ENCODE data around the gene ANKRD61.
"Not testable (repeated sequence)": the region's sequence is repeated elsewhere in the genome, so short reads cannot be mapped to it uniquely, and the experiment has no call there.

Gene ANKRD61

DNA sequence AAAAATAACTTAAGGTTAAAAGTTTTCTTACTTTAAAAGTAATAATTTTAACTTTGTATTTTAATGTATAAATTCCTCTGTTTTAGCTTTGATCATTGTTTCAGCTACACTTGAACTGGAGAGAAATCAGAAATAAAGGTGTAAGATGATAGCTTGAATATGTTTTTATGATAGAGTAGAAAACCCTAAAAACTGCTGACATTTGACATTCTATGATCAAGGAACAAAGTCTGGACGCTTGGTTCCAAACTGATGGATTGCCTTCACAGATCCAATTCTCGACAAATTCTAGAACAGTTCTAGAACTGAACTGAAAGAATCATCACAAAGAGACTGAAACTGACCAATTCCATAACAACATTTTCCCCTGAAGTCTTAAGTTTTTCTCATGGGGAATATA lies at the start of gene ANKRD61:
Gene ANKRD61 (plus strand): TSS at position 389 of the 400 bp plus-strand sequence. CDS start 0 bp downstream, at position 389.
- no peak for DNase-seq

DNA sequence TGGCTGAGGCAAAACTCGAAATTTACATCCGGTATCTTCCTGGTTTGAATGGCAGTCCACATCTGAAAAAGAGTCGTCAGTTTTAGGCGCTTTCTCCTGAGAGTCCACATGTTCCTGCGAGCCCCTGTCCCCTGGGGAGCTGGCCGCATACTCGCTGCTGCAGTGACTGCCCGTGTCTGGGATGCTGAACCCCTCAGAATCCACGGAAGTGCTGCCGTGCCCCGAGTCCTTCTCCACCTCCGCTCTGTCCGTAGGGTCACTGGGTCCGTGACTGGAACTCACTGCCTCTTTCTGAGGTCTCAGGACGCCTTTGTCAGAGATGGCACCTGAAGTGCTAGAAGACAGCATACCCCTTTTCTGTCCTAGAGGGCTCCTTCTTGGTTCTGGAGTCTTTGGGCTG lies 44.1 kb upstream of the ANKRD61 start:
- DNase-seq = not testable (repeated sequence)

DNA sequence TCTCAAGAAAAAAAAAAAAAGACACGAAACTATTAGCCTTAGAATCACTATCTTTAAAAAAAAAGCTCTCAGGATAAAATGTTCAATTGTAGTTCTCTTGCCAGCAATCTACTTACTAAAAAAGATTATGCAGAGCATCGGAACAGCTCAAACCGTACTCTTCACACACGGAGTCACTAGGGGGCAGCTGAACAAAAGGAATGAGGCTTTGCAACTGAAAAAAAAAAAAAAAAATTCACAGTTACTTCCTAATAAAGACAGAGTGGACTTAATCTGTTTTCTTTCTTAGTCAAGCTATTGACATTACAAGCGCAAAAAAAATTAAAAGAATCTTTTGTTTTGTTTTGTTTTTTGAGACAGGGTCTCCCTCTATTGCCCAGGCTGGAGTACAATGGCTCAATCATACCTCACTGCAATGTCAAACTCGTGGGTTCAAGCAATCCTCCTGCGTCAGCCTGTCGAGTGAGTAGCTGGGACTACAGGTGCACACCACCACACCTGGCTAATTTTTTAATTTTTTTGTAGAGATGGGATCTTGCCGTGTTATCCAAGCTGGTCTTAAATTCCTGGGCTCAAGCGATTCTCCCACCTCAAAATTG lies 33.9 kb upstream of the ANKRD61 start:
- DNase-seq = peak; percentile 65

DNA sequence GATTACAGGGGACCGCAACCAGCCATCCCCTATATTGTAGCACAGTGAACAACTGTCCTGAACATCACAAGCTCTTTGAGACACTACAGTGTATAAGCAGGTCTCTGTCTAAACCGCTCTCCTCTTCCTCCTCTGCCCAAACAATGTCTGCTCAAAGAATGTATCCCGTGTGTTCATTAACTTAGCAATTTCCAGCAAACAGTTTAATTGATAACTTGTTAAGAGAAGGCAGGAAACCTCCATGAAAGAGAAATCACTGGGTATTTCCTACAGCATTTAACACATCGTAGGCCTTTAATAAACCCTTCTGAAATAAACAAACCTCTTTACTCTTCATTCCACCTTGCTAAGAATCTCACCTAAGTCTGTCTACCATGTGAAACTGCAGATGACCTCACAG lies 23.8 kb upstream of the ANKRD61 start:
- no peak for DNase-seq

DNA sequence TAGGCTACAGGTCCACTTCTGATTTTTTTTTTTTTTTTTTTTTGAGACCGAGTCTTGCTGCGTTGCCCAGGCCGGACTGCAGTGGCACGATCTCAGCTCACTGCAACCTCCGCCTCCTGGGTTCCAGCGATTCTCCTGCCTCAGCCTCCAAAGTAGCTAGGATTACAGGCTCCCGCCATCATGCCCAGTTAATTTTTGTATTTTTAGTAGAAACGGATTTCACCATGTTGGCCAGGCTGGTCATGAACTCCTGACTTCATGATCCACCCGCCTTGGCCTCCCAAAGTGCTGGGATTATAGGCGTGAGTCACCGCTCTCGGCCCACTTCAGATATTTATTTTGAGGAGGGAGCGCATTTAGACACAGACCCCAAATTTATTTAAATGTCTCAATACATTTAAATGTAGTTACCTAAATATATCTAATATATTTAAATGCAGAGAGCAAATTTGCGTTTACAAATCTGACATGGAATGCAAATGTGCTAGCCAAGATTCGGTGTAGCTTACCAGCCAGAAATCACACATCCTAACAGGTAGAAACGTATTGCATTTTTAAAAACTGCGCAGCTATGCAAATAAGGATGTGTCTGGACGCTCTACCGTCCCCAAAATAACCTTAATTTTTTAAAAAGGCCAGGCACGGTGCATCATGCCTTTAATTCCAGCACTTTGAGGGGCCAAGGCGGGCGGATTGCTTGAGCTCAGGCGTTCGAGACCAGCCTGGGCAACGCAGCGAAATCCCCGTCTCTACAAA lies 23.2 kb upstream of the ANKRD61 start:
- DNase-seq = not testable (repeated sequence)

DNA sequence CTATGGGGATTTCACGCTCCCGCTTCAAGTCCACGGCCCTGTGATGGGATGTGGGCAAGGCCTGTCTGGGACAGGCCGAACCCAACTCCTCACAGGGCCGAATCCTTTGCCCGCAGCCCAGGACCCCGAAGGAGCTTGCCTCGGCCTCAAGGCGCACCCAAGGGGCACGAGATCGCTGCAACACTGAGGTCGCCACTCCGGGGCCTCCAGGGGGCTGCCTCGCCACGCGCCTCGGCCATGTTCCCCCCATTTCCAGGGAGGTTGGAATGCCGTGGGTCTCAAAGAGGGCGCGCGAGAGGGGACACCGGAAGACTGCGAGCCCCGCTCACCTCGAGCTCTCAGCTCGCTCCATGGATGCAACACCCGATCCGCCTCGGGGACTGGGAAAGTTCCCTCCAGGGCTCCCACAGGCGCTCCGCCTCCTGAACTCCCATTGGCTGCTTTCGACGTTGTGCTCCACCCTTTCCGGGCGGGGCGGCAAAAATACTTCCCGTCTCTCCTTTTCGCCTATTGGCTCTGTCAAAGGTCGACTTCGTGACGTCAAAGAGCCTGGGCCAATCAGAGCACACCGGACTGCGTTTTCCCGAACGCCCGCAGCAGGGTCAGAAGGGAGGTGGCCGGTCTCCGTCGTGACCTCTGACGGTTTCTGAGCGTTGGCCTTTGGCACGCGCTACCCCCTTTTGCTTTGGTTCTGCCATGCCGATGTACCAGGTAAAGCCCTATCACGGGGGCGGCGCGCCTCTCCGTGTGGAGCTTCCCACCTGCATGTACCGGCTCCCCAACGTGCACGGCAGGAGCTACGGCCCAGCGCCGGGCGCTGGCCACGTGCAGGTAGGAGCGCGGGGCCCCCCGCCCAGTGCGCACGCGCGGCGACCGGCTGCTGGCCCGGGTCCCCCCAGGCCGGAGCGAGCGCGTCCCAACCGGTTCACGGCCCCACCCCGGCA lies 22.2 kb upstream of the ANKRD61 start, which contains the start of the genes AIMP2 and PMS2:
Gene AIMP2 (plus strand): TSS at position 605 of the 944 bp plus-strand sequence. CDS start 92 bp downstream, at position 697.
Gene PMS2 (minus strand): TSS at position 382 of the 944 bp plus-strand sequence. CDS start 30 bp downstream, at position 352.
- peak; percentile 96 for DNase-seq

DNA sequence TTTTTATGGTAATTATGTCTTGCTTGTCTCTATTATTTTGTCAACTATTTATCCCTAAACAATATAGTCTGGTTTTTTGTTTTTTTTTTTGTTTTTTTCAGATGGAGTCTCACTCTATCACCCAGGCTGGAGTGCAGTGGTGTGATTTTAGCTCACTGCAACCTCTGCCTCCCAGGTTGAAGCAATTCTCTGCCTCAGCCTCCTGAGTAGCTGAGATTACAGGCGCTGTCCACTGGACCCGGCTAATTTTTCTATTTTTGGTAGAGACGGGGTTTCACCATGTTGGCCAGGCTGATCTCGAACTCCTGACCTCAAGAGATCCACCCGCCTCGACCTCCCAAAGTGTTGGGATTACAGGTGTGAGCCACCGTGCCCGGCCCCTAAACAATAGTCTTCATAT lies 20.8 kb upstream of the ANKRD61 start:
- not testable (repeated sequence) for DNase-seq

DNA sequence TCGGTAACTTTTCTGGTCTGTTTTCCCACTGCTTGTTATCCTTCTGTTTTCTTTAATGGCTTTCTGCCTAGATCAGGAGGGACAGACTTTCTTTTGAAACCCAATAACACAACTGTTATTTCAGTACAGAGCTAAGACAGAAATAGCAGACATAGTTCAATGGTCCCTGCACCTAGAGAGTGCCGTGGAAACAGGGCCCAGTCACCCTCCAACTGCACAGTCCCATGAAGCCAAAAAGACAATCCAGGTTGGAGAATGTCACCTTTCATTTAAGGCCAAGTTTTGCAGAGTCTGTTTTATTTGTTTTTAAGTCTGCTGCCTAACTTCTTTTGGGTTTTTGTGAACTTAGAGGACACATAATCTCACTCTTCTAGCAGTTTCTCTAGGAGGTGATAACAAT lies 19.6 kb upstream of the ANKRD61 start:
- DNase-seq = no peak

DNA sequence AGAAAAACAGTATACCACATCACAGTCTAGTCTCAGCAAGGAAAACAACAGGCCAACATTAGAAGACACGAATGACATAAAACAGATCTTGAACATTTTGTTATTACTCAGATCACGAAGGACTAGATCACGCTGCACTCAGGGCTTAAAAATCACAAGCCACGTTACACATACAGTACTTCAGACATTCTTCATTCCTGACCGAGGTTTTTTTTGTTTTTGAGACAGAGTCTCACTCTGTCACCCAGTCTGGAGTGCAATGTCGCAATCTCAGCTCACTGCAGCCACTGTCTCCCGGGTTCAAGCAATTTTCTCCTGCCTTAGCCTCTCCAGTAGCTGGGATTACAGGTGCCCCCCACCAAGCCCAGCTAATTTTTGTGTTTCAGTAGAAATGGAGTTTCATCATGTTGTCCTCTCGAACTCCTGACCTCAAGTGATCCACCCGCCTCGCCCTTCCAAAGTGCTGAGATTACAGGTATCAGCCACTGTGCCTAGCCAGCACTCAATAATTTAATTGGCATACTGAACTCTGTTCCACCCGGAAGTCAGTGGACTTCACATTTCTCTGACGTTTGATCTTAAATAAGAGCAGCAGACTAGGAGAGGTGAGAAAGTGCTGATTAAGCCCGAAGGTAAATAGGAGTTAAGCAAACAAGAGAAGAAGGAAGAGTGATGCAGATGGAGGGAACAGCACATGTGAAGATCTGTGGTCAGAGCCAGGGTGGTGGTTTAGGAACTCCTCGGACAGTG lies 18.6 kb upstream of the ANKRD61 start:
- DNase-seq = no peak

DNA sequence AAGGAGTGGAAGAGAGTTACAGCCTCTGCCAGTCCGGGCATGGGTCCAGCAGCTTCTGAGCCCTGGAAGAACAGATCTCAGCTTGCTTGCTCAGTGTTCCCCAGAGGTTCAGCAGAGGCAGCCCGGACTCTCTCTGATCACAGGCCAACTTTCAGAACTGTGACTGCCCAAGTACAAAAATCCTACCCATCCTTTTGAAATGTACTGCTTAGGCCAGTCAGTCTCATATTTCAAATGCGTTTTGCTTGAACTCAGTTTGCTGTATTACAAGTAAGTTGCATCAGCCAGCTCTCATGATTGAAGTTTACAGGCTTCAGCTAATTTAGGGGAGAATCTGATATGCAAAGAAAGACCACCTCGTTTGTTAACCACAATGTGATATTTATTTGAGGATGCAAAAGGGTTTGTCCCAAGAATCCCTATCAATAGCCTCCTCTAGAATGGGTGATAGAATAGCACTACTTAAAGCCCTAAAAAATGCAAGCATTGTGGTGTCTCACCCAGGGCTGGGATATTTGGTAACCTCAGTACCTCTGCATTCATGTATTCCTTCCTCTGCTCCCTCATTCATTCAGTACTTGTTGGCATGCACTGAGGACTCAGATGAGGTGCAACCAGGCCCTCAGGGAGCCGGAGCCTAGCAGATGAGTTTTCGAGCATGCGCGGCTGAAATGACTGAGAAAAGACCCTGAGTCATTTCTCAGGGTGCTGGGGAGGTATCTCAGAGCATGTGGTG lies 15.1 kb upstream of the ANKRD61 start:
- DNase-seq = no peak

DNA sequence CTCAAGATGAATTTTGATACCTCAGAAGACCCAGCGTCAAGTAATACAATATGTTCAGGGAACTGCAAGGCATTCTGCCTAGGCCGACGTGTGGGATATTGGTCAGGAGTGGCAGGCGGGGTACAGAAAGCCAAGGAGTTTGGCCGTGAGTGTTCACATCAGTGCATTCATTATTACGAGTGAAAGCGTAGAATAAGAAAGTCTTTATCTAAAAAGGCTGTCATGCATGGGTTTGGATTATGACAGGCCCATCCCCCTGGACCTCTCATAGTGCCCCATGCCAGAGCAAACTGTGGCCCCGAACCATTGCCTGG lies 14.6 kb upstream of the ANKRD61 start:
- DNase-seq = no peak

DNA sequence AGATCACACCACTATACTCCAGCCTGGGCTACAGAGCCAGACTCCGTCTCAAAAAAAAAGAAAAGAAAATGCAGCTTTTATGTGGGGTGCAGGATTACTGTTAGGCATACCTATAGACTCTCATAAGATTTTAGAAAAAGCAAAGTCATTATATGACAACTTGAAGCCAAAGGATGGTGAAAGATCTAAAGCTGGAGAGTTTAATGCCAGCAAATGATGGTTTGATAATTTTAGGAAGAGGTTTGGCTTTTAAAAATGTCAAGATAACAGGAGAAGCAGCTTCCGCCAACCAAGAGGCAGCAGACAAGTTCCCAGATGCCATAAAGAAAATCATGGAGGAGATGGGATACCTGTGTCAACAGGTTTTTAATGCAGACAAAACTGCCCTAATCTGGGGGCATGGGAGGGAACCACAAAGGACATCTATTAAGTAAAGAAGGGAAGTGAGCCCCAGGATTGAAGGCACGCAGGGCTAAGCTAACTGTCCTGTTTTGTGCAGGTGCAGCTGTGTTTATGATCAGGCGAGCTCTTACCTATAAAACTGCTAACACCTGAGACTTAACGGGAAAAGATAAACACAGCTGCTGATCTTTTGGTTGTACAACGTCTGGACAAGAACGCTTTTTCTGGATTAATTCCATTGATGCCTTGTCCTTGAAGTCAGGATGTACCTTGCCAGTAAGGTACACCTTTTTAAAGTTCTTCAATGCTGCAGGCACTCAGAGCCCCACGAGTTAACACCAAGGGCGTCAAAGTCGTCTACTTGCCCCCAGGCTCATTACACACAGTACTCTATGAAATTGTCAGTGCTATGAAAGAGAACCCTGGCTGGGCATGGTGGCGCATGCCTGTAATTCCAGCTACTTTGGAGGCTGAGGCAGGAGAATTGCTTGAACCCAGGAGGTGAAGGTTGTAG lies 10.5 kb upstream of the ANKRD61 start:
- DNase-seq = no peak

DNA sequence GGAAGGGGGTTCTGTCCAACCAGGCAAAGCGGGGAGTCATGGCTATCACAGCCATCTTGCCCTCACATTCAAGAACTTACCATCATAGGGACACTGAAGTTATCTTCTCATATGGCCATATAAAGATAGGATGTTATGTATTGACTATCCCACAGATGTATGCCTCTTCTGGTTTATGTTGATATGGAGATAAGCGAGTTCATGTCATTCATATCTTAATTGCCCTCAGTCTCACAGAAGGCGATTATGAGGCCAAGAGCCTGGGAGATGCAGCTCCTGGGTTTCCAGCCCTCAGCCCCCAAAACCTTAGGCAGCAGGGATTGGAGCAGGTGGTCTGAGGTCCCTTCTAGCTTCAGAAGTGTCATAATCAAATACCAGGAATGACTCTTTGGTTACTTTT lies 8.5 kb upstream of the ANKRD61 start:
- DNase-seq = no peak

DNA sequence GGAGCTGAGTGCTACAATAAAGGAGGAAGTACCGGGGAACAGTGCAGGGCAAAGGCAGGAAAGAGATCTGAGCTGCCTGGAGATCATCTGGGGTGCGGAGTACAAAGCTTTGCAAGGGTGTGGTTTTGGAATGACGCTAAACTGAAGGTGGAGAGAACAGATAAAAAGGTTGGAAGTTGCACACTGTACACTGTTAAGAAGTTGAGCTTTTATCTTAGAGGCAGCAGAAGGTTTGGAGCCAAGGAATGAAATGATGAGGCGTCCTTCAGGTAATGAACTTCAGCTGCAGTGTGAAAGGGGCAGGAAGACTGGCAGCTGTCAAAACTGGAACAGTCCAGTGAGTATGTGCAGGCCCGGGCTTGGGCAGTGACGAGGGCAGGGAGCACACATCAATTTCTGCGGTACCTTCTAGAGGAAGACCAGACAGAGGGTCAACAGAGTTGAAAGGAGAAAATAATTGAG lies 7.2 kb upstream of the ANKRD61 start:
- no peak for DNase-seq

DNA sequence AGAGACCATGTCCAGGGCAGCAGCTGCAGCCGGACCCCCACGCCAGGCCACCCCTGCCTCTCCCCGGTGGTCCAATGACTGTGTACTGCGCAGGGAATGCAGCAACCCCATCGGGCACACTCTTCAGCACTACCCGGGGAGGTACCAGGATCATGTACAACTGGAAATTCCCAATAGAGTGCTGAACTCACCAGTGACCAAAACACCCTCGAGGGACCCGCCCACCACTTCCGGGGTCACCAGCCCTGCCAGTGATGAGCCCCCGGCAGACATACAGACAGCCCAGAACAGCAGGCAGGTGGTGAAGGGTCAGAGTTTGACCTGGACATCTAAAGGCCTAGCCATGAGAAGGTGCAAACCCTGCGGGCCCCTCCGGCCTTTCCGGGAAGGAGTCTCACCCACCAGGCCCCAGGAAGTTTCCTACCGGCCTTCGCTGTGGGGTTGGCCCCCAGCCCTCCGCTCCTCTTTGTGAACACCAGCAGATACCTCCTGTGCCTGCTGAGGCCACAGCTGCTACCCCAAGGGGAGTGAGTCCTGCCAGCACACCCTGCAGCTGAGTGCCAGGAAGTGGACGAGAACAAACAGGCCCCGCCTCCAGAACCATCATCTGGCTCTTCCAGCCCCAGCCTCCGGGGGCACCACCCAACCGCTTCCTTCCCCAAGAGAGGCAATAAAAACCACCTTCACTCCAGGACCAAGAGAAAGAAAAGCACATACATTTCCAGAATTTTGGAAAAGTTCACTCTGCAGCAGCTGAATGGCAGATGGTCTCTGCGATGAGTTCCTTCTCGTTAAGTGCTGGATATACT lies 5.0 kb upstream of the ANKRD61 start:
- peak; percentile 84 for DNase-seq

DNA sequence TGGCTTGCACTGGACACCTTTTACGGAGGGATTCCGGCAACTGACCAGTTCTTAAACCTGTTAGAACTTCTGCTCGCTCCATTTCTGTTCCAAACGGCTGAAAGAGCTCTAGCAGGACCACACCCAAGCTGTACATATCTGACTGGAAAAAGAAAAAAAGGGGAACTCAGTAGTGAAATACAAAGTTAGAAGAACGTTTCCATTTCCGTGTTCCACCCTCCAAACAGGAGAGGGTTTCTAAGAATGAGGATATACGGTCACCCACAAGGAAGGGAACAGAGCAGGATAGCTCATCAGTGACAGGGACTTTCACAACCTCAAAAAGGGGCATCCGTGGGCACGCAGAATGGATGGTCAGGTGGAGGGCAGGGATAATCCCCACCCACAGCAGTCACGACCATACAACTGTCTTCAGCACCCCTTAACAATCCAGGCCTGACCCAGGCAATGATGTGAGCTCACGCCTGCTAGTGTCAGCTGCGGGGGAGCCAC lies 4.3 kb upstream of the ANKRD61 start:
- no peak for DNase-seq

DNA sequence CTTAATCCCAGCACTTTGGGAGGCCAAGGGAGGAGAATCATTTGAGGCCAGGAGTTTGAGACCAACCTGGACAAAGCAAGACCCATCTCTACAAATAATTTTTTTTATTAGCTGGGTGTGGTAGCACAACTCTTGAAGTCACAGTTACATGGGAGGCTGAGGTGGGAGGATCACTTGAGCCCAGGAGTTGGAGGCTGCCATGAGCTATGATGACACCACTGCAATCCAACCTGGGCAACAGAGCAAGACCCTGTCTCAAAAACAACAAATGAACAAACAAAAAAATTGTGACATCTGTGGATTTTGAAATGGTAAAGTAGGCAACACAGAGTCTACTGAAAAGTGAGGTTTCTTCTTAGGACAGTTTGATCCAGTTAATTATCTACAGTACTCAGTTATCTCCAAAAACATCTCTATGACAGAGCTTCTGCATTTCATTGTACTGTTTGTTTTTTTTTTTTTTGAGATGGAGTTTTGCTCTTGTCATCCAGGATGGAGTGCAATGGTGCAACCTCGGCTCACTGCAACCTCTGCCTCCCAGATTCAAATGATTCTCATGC lies 3.3 kb upstream of the ANKRD61 start:
- DNase-seq = no peak

DNA sequence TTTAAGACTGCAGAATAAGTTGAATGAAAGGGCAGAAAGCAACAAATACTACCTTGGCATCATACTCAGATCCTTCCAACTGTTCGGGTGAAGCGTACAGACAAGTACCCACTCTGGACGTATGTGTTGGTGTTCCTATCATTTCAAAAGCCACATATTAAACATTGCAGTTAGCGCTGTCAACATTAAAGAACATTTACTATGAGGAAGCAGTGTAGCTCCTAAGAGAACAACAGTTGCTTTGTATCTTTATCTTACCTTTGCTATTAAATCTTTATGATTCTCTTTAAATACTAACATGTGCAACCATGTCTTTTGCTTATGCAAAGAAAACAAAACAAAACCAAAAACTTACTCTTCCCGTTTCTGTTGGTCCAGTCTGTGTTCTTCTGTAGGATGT lies 2.6 kb upstream of the ANKRD61 start:
- no peak for DNase-seq

DNA sequence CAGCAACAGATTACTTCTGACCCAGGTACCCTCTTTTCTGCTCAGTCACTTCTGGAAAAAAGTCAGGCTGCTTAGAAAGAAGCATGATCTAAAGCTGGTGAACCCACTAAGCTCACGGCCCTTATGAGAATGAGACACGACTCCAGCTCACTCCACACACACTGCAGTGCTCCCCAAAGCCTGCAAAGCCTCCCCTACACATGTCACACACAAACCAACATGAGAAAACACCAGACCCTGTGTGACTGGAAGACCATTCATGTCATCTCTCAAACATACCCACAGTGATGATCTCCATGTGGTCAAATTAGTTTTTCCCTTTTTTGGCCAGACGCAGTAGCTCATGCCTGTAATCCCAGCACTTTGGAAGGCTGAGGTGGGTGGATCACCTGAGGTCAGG lies 391 bp downstream of the ANKRD61 start:
- no peak for DNase-seq

All from CD4-positive, alpha-beta T cell treated with Interleukin-6 for 4 hours (primary cell).